Panc1 (cell line): Measurements from ENCODE around the gene CIAO3. TPM values are rescaled to one million over a fixed set of nuclear protein-coding genes. Genes with fewer than 3 reads are reported as not detected.

Experiments
- ATAC-seq: fragments of 200-7000 bp; cut with Tn5 transposase; 2 replicates; pipeline ENCODE4 v1.9.1; 2020; ENCODE audit warnings: mild to moderate bottlenecking, moderate library complexity
- BruUV-seq: library from RNA; stranded (reverse); fragments of 400-500 nt; replicated peaks from 2 replicates; lab custom pipeline; 2021; lab: Mats Ljungman, UMichigan
- CTCF ChIA-PET: fragments of 300-600 bp; sonication (Branson Sonifier 250); formaldehyde crosslinking; loops from one replicate; lab custom pipeline; 2022; ENCODE audit warnings: antibody characterized with exemption; lab: Charles Lee
- POLR2A ChIA-PET: fragments of 300-600 bp; sonication (Branson Sonifier 250); formaldehyde crosslinking; loops from one replicate; lab custom pipeline; 2022; ENCODE audit warnings: antibody characterized with exemption; lab: Charles Lee
- DNase-seq: peaks from one replicate; pipeline ENCODE4 v3.0.0-alpha.2; 2010; ENCODE audit warnings: low read depth, low spot score
- H3K27ac ChIP-seq: 2 replicates; pipeline ENCODE4 v1.5.1; 2011; ENCODE audit warnings: mild to moderate bottlenecking, low read length, inconsistent platforms
- H3K27me3 ChIP-seq: fragments of 200-500 bp; sonication (Bioruptor generic); 2 replicates; pipeline ENCODE4 v1.6.0; 2014; ENCODE audit warnings: low read length, inconsistent platforms; ENCODE audit not compliant: control insufficient read depth, insufficient read depth
- H3K36me3 ChIP-seq: fragments of 200-500 bp; sonication (Bioruptor generic); 2 replicates; pipeline ENCODE4 v1.5.1; 2014; ENCODE audit warnings: inconsistent platforms, mild to moderate bottlenecking, low read length, moderate library complexity; ENCODE audit not compliant: control insufficient read depth, insufficient read depth
- H3K4me1 ChIP-seq: 2 replicates; pipeline ENCODE4 v1.5.1; 2011; ENCODE audit warnings: inconsistent platforms, mild to moderate bottlenecking, low read length, moderate library complexity; ENCODE audit not compliant: control insufficient read depth, insufficient read depth
- H3K4me3 ChIP-seq, 2 experiments: 2 replicates each; pipeline ENCODE4 v1.5.1; 2011 to 2012; ENCODE audit warnings: low read depth in 2 of 2, low read length in 2 of 2, mild to moderate bottlenecking in 2 of 2, inconsistent platforms in 1 of 2, moderate library complexity in 1 of 2
- H3K9me3 ChIP-seq: fragments of 200-500 bp; sonication (Bioruptor generic); 2 replicates; pipeline ENCODE4 v1.5.1; 2014; ENCODE audit warnings: low read depth, mild to moderate bottlenecking, inconsistent platforms, low read length, moderate library complexity; ENCODE audit not compliant: control insufficient read depth, insufficient read depth
- POLR2AphosphoS5 ChIP-seq: IDR thresholded peaks from 2 replicates; pipeline ENCODE4 v1.6.1; 2012; ENCODE audit warnings: mild to moderate bottlenecking, low read depth, low read length, moderate library complexity
- SIN3A ChIP-seq: IDR thresholded peaks from 2 replicates; pipeline ENCODE4 v1.6.1; 2012; ENCODE audit warnings: low read depth, mild to moderate bottlenecking, low read length, moderate library complexity, borderline replicate concordance; ENCODE audit not compliant: insufficient read depth
- TCF7L2 ChIP-seq: IDR thresholded peaks from 2 replicates; pipeline ENCODE4 v1.6.1; 2011; ENCODE audit warnings: mild to moderate bottlenecking, low read depth, low read length, inconsistent platforms
- in situ Hi-C: cut with HindIII; loops from 2 replicates; pipeline ENCODE4 v1.10.0; 2016; ENCODE audit warnings: low sequenced_read_pairs, low pct_unique_long_range_greater_than_20kb
- intact Hi-C: fragments of 100-400 bp; cut with micrococcal nuclease; formaldehyde crosslinking; loops from one replicate; pipeline ENCODE4 v1.10.0; 2022; ENCODE audit not compliant: unreplicated experiment
- total RNA-seq: library from RNA; stranded (reverse); gene quantifications from one replicate; pipeline ENCODE4 v1.2.1, GENCODE V29; 2021; ENCODE audit not compliant: unreplicated experiment
- TF ChIP-seq, protein P1 (sequence below), 2 experiments: IDR thresholded peaks; 2 replicates each; pipeline ENCODE4 v1.6.1; 2011 to 2012; ENCODE audit warnings: low read depth in 2 of 2, control low read depth in 1 of 2, low read length in 1 of 2, mild to moderate bottlenecking in 1 of 2, moderate library complexity in 1 of 2; ENCODE audit not compliant: insufficient read depth in 1 of 2
- TF ChIP-seq, protein P2 (sequence below): fragments of 450-650 bp; IDR thresholded peaks from 2 replicates; pipeline ENCODE4 v1.5.1; 2017; ENCODE audit warnings: mild to moderate bottlenecking

Gene CIAO3
- total RNA-seq, 1 experiment from 2014 or later: 34.0 TPM

DNA sequence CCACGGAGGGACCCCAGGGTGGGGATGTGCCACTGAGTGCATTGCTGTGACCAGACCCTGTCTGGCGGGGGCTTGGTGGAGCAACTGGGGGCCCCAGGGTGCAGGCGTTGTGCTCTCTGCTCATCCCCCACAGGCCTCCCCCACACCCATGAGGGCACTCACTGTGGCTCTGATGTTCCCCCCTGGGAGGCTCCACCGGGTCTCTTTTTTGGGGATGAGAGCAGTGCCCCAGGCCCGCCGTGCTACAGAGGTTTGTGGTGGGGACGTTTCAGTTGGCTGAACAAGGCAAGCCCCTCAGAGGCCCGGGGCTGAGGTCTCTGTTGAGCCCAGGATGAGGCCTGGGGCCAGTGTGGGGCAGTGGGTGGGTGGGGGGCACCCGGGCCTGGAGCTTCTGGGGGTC lies 17.1 kb downstream of the CIAO3 start:
- Histone ChIP-seq H3K9me3 (no peaks in the 10 kb centered on the region), H3K36me3 (no peaks in the 10 kb centered on the region; the same call in 1 of the 2 replicates), H3K27me3 (no peaks in the 10 kb centered on the region), H3K4me1 (peaks cover 25% of the 10 kb centered on the region), H3K27ac (no peak overlapping the region), H3K4me3 (no peak overlapping the region)
- no peak for TF ChIP-seq SIN3A
- TF ChIP-seq, protein P1, sequence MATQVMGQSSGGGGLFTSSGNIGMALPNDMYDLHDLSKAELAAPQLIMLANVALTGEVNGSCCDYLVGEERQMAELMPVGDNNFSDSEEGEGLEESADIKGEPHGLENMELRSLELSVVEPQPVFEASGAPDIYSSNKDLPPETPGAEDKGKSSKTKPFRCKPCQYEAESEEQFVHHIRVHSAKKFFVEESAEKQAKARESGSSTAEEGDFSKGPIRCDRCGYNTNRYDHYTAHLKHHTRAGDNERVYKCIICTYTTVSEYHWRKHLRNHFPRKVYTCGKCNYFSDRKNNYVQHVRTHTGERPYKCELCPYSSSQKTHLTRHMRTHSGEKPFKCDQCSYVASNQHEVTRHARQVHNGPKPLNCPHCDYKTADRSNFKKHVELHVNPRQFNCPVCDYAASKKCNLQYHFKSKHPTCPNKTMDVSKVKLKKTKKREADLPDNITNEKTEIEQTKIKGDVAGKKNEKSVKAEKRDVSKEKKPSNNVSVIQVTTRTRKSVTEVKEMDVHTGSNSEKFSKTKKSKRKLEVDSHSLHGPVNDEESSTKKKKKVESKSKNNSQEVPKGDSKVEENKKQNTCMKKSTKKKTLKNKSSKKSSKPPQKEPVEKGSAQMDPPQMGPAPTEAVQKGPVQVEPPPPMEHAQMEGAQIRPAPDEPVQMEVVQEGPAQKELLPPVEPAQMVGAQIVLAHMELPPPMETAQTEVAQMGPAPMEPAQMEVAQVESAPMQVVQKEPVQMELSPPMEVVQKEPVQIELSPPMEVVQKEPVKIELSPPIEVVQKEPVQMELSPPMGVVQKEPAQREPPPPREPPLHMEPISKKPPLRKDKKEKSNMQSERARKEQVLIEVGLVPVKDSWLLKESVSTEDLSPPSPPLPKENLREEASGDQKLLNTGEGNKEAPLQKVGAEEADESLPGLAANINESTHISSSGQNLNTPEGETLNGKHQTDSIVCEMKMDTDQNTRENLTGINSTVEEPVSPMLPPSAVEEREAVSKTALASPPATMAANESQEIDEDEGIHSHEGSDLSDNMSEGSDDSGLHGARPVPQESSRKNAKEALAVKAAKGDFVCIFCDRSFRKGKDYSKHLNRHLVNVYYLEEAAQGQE (IDR thresholded peaks at IDR 0.05; ENCODE audit: insufficient read depth in 1 of 2, low read depth in 2 of 2, low read length in 1 of 2): no peak
- TF ChIP-seq TCF7L2: no peak
- TF ChIP-seq, protein P2, sequence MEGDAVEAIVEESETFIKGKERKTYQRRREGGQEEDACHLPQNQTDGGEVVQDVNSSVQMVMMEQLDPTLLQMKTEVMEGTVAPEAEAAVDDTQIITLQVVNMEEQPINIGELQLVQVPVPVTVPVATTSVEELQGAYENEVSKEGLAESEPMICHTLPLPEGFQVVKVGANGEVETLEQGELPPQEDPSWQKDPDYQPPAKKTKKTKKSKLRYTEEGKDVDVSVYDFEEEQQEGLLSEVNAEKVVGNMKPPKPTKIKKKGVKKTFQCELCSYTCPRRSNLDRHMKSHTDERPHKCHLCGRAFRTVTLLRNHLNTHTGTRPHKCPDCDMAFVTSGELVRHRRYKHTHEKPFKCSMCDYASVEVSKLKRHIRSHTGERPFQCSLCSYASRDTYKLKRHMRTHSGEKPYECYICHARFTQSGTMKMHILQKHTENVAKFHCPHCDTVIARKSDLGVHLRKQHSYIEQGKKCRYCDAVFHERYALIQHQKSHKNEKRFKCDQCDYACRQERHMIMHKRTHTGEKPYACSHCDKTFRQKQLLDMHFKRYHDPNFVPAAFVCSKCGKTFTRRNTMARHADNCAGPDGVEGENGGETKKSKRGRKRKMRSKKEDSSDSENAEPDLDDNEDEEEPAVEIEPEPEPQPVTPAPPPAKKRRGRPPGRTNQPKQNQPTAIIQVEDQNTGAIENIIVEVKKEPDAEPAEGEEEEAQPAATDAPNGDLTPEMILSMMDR: no peak
- TF ChIP-seq POLR2AphosphoS5: no peak
- no peak for DNase-seq
- no peak for ATAC-seq
- in situ Hi-C loops: no loop called here
- no TSS peak for BruUV-seq
- CTCF ChIA-PET: interaction anchor here (0.5 to 2.1 kb wide), 2 partner anchors 11 to 12 kb away, joined by 6 to 7 read pairs; no protein-coding TSS in a partner anchor
- POLR2A ChIA-PET: interaction anchor here (0.8 to 1.1 kb wide), 2 partner anchors 9 to 10 kb away, joined by 3 to 5 read pairs; partner anchors contain the start of gene METRN
- intact Hi-C loops: no loop called here

DNA sequence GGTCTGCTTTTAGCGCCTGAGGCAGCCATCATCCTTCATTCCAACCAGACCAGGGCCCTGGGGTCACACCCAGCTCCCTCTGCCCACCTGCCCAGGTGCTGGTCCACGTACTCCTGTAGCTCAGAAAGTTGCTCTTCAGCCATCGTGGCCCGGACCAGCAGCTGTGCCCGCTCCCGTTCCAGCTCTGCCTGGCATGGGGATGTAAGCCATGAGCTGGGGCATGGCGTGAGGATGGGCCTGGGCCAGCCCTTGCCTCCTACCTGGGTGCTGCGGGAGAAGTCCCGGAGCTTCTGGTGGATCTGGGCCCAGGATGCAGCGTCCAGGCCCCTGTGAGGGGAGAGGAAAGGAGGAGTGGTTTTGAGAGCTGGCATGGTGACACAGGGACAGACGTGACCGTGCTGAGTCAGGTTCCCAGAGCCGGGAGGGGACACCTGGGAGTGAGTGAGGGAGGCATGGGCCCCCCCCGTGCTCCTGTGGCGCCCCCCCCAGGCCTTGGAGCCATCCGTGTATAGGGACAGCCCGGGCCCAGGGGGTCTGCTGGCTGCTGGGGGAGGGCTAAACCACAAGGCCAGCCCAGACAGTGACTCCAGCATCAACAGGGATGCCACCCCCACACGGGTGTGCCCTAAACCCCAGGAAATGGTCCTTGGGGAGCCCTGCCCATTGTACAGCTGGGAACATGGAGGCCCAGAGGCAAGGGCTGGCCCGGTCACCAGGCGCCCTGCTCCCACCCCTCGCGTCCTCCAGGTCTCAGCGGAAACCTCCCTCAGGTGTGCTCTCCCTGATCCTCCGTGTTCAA lies 17.8 kb downstream of the CIAO3 start:
- intact Hi-C loops: no loop called here
- H3K36me3 ChIP-seq: no peaks in the 10 kb centered on the region; the same call in 1 of the 2 replicates
- TF ChIP-seq SIN3A: no peak
- TF ChIP-seq POLR2AphosphoS5: no peak
- TF ChIP-seq, protein P1 (IDR thresholded peaks at IDR 0.05; ENCODE audit: insufficient read depth in 1 of 2, low read depth in 2 of 2, low read length in 1 of 2): no peak
- TF ChIP-seq TCF7L2: no peak
- TF ChIP-seq, protein P2: no peak
- H3K27ac ChIP-seq: no peak overlapping the region
- ChIA-PET POLR2A (interaction anchor here (1.1 kb wide), 1 partner anchor 8 kb away, joined by 5 read pairs; the partner anchor contains the start of gene METRN), CTCF (interaction anchor here (0.5 to 2.1 kb wide), 2 partner anchors 10 to 1695 kb away, joined by 3 to 7 read pairs; no protein-coding TSS in a partner anchor)
- H3K9me3 ChIP-seq: no peaks in the 10 kb centered on the region
- in situ Hi-C loops: no loop called here
- no peak for DNase-seq
- no peak overlapping the region for H3K4me3 ChIP-seq
- H3K27me3 ChIP-seq: no peaks in the 10 kb centered on the region
- ATAC-seq: no peak
- H3K4me1 ChIP-seq: peaks cover 32% of the 10 kb centered on the region
- no TSS peak for BruUV-seq
